ENCODE results near the gene KLF2.

KLF2 gene

GRCh38 chr19:16373532-16373931, 48.9 kb downstream of the KLF2 start:
- FAIRE-seq, result no peak
- no peak for TF ChIP-seq TAF1 (IDR thresholded peaks at IDR 0.05; ENCODE audit: low read depth, low read length)
- no peak for TF ChIP-seq POU2F2 (IDR thresholded peaks at IDR 0.05; ENCODE audit: low read depth, low read length)
- no peak for TF ChIP-seq POLR2A (IDR thresholded peaks at IDR 0.05; ENCODE audit: low read depth, low read length)
- TF ChIP-seq POLR2AphosphoS5 (IDR thresholded peaks at IDR 0.05; ENCODE audit: low read depth, low read length), result no peak
- TF ChIP-seq SPI1 (IDR thresholded peaks at IDR 0.05; ENCODE audit: low read depth, low read length), result no peak
- no peak for TF ChIP-seq PAX5 (IDR thresholded peaks at IDR 0.05; ENCODE audit: insufficient read depth, low read length, severe bottlenecking)

DNA sequence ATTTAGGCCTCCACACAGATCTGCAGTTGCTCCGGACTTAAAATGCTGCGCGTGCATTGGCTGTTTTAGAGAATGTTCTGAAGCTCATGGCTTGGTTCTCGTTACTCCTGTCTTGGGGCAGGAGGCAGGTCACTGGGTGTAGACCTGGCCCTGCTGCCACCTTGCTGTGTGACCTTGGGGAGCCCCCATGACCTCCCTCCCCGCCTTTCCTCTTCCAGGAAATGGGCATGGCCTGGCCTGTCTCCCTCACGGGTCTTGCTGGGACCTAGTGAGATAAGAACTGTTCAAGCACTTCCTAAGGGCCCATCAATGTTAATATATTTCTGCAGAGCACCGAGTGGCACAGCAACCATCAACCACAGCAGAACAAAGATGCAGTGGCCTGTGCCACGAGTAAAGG, 49.4 kb downstream of the KLF2 start:
- no peak for TF ChIP-seq POLR2AphosphoS5 (IDR thresholded peaks at IDR 0.05; ENCODE audit: low read depth, low read length)
- no peak for TF ChIP-seq PAX5 (IDR thresholded peaks at IDR 0.05; ENCODE audit: insufficient read depth, low read length, severe bottlenecking)
- TF ChIP-seq TAF1 (IDR thresholded peaks at IDR 0.05; ENCODE audit: low read depth, low read length), result no peak
- TF ChIP-seq POU2F2 (IDR thresholded peaks at IDR 0.05; ENCODE audit: low read depth, low read length), result no peak
- TF ChIP-seq SPI1 (IDR thresholded peaks at IDR 0.05; ENCODE audit: low read depth, low read length), result no peak
- no peak for TF ChIP-seq POLR2A (IDR thresholded peaks at IDR 0.05; ENCODE audit: low read depth, low read length)
- DNase-seq (ENCODE audit: insufficient read length, low spot score), result no peak
- FAIRE-seq, result no peak

More at GRCh38 chr19:16373532-16373931, 48.9 kb downstream of the KLF2 start:
- no peak for DNase-seq (ENCODE audit: insufficient read length, low spot score)

GRCh38 chr19:16374436-16374835, 49.8 kb downstream of the KLF2 start:
- DNase-seq (ENCODE audit: insufficient read length, low spot score) (no peak), FAIRE-seq (no peak)
- TF ChIP-seq POLR2A (IDR thresholded peaks at IDR 0.05; ENCODE audit: low read depth, low read length), result no peak
- TF ChIP-seq POU2F2 (IDR thresholded peaks at IDR 0.05; ENCODE audit: low read depth, low read length), result no peak
- TF ChIP-seq SPI1 (IDR thresholded peaks at IDR 0.05; ENCODE audit: low read depth, low read length), result no peak
- TF ChIP-seq POLR2AphosphoS5 (IDR thresholded peaks at IDR 0.05; ENCODE audit: low read depth, low read length), result no peak
- no peak for TF ChIP-seq TAF1 (IDR thresholded peaks at IDR 0.05; ENCODE audit: low read depth, low read length)
- TF ChIP-seq PAX5 (IDR thresholded peaks at IDR 0.05; ENCODE audit: insufficient read depth, low read length, severe bottlenecking), result no peak

DNA sequence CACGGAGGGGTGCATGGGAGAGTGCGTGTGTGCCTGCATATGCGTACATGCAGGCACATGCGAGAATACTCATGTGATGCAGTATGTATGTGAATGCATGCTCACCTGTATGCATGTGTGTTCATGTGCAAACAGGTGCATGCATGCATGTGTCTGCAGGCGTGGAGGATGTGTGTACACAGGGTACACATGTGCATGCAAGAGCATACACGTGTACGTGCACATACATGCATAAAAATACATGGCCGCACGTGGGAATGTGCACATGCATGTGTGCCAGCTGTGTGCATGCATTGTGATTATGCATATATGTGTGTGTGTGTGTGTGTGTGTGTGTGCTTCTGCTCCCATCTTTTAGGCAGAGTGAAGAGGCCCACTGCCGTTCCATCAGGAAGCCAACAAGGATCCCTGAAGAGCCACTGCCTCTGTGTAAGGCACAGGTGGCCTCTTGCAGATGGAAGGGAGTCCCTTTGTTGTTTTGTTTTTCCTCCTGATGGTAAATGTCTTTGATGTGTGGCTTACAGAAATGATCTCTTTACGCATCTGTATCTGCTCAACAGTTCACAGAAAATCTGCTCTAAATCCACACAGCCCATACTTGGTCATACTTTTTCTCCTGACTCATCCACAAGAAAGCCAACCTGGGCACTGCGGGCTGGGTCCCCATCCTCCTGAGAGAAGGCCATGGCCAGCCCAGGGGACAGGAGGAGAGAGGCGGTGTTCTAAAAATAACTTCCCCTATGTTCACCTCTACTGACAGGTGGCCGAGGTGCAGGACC, 50.7 kb downstream of the KLF2 start:
- FAIRE-seq (no peak), DNase-seq (ENCODE audit: insufficient read length, low spot score) (no peak)
- TF ChIP-seq POLR2A (IDR thresholded peaks at IDR 0.05; ENCODE audit: low read depth, low read length), result no peak
- no peak for TF ChIP-seq PAX5 (IDR thresholded peaks at IDR 0.05; ENCODE audit: insufficient read depth, low read length, severe bottlenecking)
- TF ChIP-seq POU2F2 (IDR thresholded peaks at IDR 0.05; ENCODE audit: low read depth, low read length), result no peak
- TF ChIP-seq SPI1 (IDR thresholded peaks at IDR 0.05; ENCODE audit: low read depth, low read length), result no peak
- no peak for TF ChIP-seq TAF1 (IDR thresholded peaks at IDR 0.05; ENCODE audit: low read depth, low read length)
- no peak for TF ChIP-seq POLR2AphosphoS5 (IDR thresholded peaks at IDR 0.05; ENCODE audit: low read depth, low read length)

DNA sequence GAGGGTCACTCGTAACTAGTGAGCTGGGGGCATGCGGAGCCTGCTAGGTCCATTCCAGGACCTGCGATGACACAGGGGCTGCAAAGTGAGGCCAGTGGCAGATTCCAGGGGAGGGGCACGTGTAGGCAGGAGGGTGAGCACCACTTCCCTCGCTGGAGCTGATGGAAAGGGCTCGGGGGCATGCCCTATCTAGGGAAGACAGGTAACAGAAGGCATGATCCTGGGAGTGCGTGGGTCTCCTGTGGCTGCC, 51.2 kb downstream of the KLF2 start:
- no peak for FAIRE-seq
- no peak for DNase-seq (ENCODE audit: insufficient read length, low spot score)

GRCh38 chr19:16376241-16376640, 51.6 kb downstream of the KLF2 start:
- no peak for DNase-seq (ENCODE audit: insufficient read length, low spot score)
- no peak for FAIRE-seq

More for the DNA sequence above, 51.2 kb downstream of the KLF2 start:
- TF ChIP-seq POU2F2 (IDR thresholded peaks at IDR 0.05; ENCODE audit: low read depth, low read length), result no peak

GRCh38 chr19:16376649-16377048, 52.0 kb downstream of the KLF2 start:
- FAIRE-seq, result peak; percentile 16
- no peak for TF ChIP-seq PAX5 (IDR thresholded peaks at IDR 0.05; ENCODE audit: insufficient read depth, low read length, severe bottlenecking)
- TF ChIP-seq POLR2A (IDR thresholded peaks at IDR 0.05; ENCODE audit: low read depth, low read length), result no peak
- no peak for TF ChIP-seq TAF1 (IDR thresholded peaks at IDR 0.05; ENCODE audit: low read depth, low read length)
- no peak for TF ChIP-seq POU2F2 (IDR thresholded peaks at IDR 0.05; ENCODE audit: low read depth, low read length)
- TF ChIP-seq SPI1 (IDR thresholded peaks at IDR 0.05; ENCODE audit: low read depth, low read length), result no peak
- no peak for TF ChIP-seq POLR2AphosphoS5 (IDR thresholded peaks at IDR 0.05; ENCODE audit: low read depth, low read length)
- DNase-seq (ENCODE audit: insufficient read length, low spot score), result no peak

More at GRCh38 chr19:16376241-16376640, 51.6 kb downstream of the KLF2 start:
- TF ChIP-seq POLR2A (IDR thresholded peaks at IDR 0.05; ENCODE audit: low read depth, low read length) (no peak), SPI1 (IDR thresholded peaks at IDR 0.05; ENCODE audit: low read depth, low read length) (no peak), POU2F2 (IDR thresholded peaks at IDR 0.05; ENCODE audit: low read depth, low read length) (no peak), TAF1 (IDR thresholded peaks at IDR 0.05; ENCODE audit: low read depth, low read length) (no peak), PAX5 (IDR thresholded peaks at IDR 0.05; ENCODE audit: insufficient read depth, low read length, severe bottlenecking) (no peak), POLR2AphosphoS5 (IDR thresholded peaks at IDR 0.05; ENCODE audit: low read depth, low read length) (no peak)

DNA sequence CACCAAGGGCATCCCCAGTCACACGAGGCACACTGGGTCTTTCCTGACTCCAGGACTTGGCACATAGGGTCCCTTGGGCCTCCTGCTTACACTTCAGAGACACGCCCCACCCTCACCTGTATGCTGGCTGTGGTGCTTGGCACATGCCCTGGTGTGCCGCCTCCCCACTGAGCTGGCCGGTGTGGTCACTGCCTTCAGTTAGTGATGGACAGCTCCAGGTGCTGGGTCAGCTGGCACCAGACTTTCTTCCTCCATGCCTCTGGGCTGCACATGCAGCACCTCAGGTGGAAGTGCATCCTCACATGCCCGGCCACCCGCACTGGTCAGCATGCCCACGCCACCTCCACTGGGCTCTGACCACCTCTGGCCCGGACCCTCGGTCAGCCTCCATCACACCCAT, 52.9 kb downstream of the KLF2 start:
- TF ChIP-seq POLR2A (IDR thresholded peaks at IDR 0.05; ENCODE audit: low read depth, low read length), result no peak
- TF ChIP-seq POU2F2 (IDR thresholded peaks at IDR 0.05; ENCODE audit: low read depth, low read length), result no peak
- TF ChIP-seq SPI1 (IDR thresholded peaks at IDR 0.05; ENCODE audit: low read depth, low read length), result no peak
- TF ChIP-seq POLR2AphosphoS5 (IDR thresholded peaks at IDR 0.05; ENCODE audit: low read depth, low read length), result no peak
- no peak for TF ChIP-seq PAX5 (IDR thresholded peaks at IDR 0.05; ENCODE audit: insufficient read depth, low read length, severe bottlenecking)
- no peak for TF ChIP-seq TAF1 (IDR thresholded peaks at IDR 0.05; ENCODE audit: low read depth, low read length)
- DNase-seq (ENCODE audit: insufficient read length, low spot score) (no peak), FAIRE-seq (no peak)
